Eye (tissue), 1 donor: Measurements from ENCODE around the gene MBOAT1.
A peak's percentile ranks its signal among the peaks of the same experiment; 100 is the strongest.
"Not testable (repeated sequence)": the region's sequence is repeated elsewhere in the genome, so short reads cannot be mapped to it uniquely, and the experiment has no call there.

Experiments used
- DNase-seq: peaks from one replicate; pipeline ENCODE4 v3.0.0-alpha.2; 2015

The MBOAT1 gene

DNA sequence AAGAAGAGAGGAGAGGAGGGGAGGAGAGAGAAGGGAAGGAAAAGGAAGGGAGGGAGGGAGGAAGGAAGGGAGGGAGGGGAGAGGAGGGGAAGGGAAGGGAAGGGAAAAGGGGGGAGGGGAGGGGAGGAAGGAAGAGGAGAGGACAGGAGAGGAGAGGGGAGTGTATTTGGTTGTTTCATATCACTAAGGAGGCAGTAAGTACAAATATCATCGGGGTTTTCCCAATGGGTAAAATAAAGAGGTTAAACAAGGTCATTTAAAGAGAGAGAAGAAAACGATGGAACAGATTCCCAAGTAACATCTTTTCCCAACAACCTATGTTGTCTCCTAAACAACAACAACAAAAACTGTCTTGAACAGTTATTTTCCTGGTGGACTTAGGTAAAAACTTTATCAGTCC, 43.6 kb downstream of the MBOAT1 start:
- DNase-seq: no peak

- no peak for DNase-seq
Measured at GRCh38 chr6:20167601-20168000, 44.7 kb downstream of the MBOAT1 start.

GRCh38 chr6:20166210-20166609, 46.1 kb downstream of the MBOAT1 start:
- DNase-seq: no peak

- DNase-seq: no peak
Measured at GRCh38 chr6:20162515-20162914, 49.8 kb downstream of the MBOAT1 start.

DNA sequence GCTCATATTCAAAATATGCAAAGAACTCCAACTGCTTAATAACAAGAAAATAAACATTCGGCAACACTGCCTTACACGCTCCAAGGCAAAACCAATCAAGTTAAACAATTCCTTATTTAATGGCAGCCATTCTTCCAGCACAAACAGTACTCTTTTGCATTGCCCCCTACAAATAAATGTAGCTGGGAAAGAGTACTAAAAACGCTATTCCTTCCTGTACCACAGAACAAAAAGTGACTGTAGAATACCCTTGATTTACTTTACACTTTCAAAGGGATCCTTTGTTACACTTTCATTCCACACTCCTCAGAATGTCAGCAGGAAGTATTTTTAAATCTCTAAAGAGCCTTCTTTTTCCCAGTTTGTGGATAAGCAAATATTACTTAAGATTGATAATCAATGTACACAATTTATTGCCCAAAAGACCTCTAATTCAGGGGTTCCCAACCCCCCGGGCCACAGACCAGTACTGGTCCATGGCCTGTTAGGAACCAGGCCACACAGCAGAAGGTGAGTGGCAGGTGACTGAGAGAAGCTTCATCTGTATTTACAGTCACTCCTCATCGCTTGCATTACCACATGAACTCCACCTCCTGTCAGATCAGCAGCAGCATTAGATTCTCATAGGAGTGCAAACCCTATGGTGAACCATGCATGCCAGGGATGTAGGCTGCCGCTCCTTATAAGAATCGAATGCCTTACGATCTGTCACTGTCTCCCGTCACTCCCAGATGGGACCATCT, 51.6 kb downstream of the MBOAT1 start:
- peak; percentile 8 for DNase-seq

- peak; percentile 15 for DNase-seq
Measured at GRCh38 chr6:20159781-20160540, 52.3 kb downstream of the MBOAT1 start.

- DNase-seq: no peak
Measured at GRCh38 chr6:20159098-20159497, 53.2 kb downstream of the MBOAT1 start.

DNA sequence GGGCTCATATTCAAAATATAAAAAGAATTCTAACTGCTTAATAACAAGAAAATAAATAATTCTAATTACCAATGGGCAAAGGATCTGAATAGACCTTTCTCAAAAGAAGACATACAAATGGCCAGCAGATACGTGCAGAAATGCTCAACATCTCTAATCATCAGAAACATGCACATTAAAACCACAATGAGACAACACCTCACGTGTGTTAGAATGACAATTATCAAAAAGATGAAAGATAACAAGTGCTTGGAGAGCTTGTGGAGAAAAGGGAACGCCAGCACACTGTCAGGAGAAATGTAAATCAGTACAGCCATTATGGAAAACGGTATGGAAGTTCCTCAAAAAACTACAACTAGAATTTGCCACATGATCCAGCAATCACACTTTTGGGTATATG, 53.6 kb downstream of the MBOAT1 start:
- no peak for DNase-seq

DNA sequence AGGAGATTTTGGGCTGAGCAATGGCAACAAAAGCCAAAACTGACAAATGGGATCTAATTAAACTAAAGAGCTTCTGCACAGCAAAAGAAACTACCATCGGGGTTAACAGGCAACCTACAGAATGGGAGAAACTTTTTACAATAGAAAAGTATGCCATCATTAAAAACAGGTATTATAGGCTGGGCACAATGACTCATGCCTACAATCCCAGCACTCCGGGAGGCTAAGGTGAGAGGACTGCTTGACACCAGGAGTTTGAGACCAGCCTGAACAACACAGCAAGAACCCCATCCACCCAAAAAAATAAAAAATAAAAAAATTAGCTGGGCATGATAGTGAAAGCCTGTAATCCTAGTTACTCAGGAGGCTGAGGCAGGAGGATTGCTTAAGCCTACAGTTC, 55.4 kb downstream of the MBOAT1 start:
- no peak for DNase-seq

- DNase-seq: no peak
Measured at GRCh38 chr6:20154753-20155152, 57.5 kb downstream of the MBOAT1 start.

DNA sequence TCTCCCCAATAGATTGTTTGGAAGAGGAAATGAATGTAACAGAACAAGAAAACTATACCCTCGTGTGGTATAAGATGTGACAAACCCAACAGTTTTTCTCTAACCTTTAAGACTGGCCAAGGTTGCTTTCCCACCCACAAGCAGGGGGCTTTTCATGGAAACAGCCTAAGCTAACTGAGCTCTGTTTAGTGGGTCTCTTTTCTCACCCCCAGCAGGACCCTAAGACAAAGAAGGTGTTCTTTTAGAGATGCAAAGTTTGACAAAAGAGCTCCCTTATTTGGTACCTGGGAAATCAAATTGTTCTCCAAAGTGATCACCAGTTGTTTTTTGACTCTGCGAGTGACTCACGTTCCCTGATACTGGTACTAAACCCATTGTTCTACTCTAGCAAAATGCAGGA, 59.1 kb downstream of the MBOAT1 start:
- DNase-seq: no peak

DNA sequence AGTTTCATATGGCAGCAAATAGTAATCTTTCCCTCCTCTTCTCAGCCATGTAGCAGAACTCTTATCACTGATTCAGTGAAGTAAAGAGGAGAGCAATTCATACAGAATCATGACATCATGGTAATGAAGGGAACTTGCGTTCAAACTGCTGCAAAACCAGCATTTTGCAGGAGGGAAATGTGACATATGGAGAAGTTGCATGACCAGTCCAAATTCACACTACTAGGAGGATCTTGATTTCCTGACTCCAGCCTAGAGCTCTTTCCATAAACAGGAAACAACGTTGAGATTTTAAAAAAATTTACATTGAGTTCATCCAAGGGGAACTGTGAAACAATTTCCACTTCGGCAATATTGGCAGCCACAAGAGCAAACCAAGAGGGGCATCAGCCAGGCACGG, 63.8 kb downstream of the MBOAT1 start:
- DNase-seq: no peak

GRCh38 chr6:20147469-20147868, 64.8 kb downstream of the MBOAT1 start:
- no peak for DNase-seq

DNA sequence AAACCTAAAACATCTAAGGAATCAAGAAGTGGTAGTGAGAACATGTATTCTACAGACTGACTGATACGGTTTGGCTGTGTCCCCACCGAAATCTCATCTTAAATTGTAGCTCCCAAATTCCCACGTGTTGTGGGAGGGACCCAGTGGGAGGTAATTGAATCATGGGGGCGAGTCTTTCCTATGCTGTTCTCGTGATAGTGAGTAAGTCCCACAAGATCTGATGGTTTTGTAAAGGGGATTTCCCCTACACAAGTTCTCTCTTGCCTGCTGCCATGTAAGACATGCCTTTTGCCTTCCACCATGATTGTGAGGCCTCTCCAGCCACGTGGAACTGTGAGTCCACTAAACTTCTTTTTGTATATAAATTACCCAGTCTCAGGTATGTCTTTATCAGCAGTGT, 65.4 kb downstream of the MBOAT1 start:
- not testable (repeated sequence) for DNase-seq

GRCh38 chr6:20146291-20146690, 66.0 kb downstream of the MBOAT1 start:
- DNase-seq: no peak

- DNase-seq: no peak
Measured at GRCh38 chr6:20142866-20143265, 69.4 kb downstream of the MBOAT1 start.

DNA sequence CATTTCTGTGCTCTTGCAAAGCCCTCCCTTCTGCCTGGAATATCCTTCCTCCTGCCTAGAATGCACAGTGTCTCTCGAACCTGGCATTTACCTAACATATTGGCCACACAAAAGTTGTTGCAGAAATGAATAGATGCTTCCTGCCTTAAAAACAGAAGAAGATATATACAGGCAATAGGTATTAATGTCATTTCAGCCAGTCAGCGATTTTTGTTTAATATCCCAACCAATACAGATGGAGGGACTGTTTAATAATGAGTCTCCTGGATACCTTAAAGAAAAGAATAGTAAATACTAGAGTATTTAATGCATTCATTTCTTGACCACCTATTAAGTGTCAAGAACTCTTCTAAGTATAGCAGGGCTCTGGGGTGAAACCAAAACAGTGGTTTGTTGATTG, 70.3 kb downstream of the MBOAT1 start:
- no peak for DNase-seq

DNA sequence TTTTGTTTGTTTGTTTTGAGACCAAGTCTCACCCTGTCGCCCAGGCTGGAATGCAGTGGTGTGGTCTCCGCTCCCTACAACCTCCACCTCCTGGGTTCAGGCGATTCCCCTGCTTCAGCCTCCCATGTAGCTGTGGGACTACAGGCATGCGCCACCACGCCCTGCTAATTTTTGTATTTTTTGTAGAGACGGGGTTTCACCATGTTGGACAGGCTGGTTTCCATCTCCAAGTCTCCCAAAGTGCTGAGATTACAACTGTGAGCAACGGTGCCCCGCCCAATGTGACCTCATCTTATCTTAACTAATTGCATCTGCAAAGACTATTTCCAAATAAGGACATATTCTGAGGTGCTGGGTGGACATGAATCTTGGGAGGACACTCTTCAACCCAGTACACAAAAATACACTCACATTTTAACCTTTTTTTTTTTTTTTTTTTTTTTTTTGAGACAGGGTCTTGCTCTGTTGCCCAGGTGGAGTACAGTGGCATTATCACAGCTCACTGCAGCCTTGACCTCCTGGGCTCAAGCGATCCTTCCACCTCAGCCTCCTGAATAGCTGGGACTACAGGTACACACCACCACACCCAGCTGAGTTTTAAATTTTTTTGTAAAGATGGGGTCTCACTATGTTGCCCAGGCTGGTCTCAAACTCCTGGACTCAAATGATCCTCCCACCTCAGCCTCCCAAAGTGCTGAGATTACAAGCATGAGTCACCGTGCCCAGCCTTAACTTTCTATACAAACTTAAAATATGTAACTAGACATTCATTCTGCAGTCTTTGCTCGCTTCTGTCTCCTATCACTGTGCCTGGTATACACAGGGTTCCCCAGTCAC, 72.9 kb downstream of the MBOAT1 start:
- DNase-seq: not testable (repeated sequence)

- DNase-seq: no peak
Measured at GRCh38 chr6:20137837-20138236, 74.4 kb downstream of the MBOAT1 start.

DNA sequence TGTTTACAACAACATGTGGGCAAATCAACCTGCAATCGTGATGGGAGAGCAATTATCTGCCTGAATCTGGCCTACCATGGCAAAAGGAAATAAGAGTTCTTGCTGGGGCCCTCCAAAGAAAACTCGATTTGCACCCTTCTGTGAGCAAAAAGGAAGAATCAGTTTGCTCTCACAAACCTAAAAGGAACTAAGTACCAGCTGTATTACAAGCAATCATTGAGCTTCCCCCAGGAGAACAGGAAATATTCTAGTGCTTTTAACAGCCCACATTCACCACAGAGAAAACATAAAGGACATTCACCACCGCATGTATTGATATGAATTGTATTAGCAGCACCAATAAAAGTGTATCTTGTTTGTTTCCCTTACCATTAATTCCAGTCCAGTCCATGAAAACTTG, 75.0 kb downstream of the MBOAT1 start:
- no peak for DNase-seq

DNA sequence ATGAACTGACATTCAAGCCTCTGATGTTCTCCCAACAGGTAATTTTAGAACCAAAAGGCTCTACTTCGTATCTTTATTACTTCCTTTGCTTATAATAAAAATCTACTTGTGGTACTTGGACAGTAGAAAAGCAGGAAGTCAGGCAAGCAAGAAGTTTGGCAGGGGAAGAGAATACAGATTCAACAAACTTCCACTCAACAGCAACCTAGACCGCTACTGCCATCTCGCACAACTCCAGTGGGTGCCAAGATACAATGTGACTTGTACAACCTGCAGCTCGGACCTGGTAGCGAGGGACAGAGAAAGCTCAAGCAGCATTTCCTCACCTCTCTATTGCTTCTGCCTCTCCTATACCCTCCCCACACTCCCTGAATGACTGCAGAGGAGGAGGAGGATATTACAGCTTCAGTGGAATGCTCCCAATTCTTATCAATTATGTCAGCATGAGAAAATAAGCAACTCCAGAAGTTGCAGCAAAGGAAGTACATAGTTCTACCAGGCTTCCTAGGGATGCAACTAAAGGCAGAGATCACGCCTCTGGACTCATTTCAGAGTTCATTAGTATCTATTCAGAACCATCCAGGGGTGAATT, 76.5 kb downstream of the MBOAT1 start:
- DNase-seq: no peak

DNA sequence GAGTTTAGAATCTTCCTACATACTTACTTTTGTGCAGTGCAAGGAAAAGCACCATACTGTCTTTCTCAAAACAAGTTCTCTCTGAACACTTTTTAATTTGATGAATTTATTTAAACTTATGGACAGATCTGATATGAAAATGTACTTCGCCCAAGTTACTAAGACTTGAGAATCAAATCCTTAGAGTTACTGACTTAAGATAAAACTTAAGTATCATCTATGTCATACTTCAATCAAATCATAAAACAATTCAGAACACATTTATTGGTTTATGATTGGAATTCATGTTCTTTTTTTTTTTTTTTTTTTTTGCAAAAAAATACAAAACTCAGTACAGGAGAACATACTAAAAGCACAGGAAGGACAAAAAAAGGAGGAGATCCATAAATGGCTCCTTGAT, 77.7 kb downstream of the MBOAT1 start:
- DNase-seq: no peak
